GM10248 (cell line): ENCODE measurements around the gene NCLN.

Experiments used
- CTCF ChIA-PET: fragments of 300-600 bp; sonication (Branson Sonifier 250); formaldehyde crosslinking; extraction: SDS; loops from one replicate; lab custom pipeline; 2021; ENCODE audit warnings: antibody characterized with exemption; lab: Yijun Ruan, JAX
- POLR2A ChIA-PET: fragments of 350-650 bp; sonication (Branson Sonifier 250); formaldehyde crosslinking; extraction: SDS; loops from one replicate; lab custom pipeline; 2020; ENCODE audit warnings: antibody characterized with exemption; lab: Yijun Ruan, JAX
- DNase-seq: peaks from one replicate; pipeline ENCODE4 v3.0.0; 2012; ENCODE audit errors: extremely low spot score
- TF ChIP-seq, protein P1 (sequence below): IDR thresholded peaks from 2 replicates; pipeline ENCODE4 v1.5.1; 2012; ENCODE audit warnings: mild to moderate bottlenecking, low read depth; ENCODE audit errors: extremely low read depth, missing control alignments, control extremely low read depth

Gene NCLN

DNA sequence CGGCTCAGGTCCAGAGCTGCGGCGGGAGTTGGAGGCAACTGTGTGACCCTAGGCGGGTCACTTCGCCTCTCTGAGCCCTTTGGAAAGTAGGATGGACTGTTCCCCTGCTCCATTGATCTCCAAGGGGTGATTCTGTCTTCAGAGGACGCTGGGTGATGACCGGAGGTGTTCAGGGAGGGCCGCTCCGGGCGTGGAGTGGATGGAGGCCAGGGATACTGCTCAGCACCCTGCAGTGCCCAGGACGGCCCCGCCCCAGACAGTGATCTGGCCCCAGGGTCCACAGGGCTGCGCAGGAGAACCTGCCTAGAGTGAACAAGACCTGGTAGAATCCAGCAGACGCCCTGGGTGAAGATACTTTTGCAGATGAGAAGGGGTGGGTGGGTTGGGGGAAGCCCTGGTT, 7.0 kb downstream of the NCLN start:
- TF ChIP-seq, protein P1, sequence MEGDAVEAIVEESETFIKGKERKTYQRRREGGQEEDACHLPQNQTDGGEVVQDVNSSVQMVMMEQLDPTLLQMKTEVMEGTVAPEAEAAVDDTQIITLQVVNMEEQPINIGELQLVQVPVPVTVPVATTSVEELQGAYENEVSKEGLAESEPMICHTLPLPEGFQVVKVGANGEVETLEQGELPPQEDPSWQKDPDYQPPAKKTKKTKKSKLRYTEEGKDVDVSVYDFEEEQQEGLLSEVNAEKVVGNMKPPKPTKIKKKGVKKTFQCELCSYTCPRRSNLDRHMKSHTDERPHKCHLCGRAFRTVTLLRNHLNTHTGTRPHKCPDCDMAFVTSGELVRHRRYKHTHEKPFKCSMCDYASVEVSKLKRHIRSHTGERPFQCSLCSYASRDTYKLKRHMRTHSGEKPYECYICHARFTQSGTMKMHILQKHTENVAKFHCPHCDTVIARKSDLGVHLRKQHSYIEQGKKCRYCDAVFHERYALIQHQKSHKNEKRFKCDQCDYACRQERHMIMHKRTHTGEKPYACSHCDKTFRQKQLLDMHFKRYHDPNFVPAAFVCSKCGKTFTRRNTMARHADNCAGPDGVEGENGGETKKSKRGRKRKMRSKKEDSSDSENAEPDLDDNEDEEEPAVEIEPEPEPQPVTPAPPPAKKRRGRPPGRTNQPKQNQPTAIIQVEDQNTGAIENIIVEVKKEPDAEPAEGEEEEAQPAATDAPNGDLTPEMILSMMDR, result no peak
- DNase-seq, result no peak
- POLR2A ChIA-PET, result no interaction called here
- CTCF ChIA-PET, result no interaction called here

DNA sequence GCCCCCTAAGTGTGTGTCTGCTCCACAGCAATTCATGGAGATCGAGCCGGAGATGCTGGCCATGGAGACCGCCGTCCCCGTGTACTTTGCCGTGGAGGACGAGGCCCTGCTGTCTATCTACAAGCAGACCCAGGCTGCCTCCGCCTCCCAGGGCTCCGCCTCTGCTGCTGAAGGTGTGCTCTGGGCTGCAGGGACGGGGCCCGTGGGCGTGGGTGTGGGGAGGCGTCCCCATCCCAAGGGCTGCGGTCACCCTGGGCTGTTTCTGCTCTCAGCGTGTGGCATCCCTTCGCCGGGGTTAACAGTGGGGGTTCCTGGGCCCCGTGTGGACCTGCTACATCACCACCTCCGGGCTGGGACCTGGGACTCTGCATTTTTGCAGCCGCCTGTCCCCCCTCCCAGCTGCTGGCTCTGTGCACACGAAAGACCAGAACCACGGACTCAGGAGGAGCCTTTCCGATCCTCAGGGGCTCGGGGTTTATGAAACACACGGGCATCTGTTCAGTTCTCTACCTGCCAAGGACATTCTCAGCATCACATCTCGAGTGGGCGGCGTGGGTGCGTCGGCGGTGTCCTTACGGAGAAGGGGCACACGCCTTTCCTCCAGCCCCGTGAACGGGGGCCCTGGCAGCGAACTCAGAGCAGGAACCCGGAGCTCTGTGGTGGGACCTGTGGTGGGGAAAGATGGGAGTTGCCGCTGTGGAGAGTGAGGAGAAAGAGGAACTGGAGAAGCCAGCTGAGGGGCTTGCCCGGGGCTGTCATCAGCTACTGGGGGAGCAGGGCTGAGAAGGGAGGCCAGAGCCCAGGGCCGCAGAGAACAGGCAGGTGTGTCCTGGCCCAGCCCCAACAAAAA, 7.8 kb downstream of the NCLN start:
- TF ChIP-seq, protein P1, result no peak
- no peak for DNase-seq
- CTCF ChIA-PET, result interaction anchor here (1.0 kb wide), 1 partner anchor 243 kb away, joined by 3 read pairs; no protein-coding TSS in a partner anchor
- POLR2A ChIA-PET, result no interaction called here

DNA sequence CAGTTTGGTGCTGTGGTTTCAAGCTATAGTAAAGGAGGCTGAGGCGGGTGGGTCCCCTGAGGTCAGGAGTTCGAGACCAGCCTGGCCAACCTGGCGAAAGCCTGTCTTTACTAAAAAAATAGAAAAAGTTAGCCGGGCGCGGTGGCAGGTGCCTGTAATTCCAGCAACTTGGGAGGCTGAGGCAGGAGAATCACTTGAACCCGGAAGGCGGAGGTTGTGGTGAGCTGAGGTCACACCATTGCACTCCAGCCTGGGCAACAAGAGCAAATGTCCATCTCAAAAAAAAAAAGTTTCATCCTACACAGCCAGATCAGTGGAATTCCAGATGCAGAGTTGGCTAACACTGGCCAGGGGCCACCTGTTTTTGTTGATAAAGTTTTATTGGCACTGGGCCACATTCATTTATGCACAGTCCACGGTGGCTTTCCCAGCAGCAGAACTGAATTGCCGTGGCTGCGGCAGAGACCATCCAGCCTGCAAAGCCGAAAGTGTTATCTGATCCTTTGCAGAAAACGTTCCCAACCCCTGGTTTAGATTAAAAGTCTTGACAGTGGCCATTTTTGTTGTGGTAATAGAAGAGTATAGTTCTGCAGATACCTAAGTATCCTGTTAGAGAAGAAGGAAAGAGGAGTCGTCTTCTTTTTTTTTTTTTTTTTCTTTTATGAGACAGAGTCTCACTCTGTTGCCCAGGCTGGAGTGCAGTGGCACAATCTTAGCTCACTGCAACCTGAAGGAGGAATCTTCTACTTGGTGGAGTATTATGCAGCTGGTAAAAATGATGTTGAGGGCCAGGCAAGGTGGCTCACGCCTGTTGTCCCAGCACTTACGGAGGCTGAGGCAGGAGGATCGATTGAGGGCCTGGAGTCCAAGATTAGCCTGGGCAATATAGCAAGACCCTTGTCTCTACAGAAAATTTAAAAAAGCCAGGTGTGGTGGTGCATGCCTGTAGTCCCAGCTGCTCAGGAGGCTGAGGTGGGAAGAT, 8.7 kb downstream of the NCLN start:
- POLR2A ChIA-PET, result no interaction called here
- CTCF ChIA-PET, result interaction anchor here (1.0 kb wide), 2 partner anchors 9 to 244 kb away, joined by 3 read pairs; no protein-coding TSS in a partner anchor
- TF ChIP-seq, protein P1, result no peak
- DNase-seq, result no peak

DNA sequence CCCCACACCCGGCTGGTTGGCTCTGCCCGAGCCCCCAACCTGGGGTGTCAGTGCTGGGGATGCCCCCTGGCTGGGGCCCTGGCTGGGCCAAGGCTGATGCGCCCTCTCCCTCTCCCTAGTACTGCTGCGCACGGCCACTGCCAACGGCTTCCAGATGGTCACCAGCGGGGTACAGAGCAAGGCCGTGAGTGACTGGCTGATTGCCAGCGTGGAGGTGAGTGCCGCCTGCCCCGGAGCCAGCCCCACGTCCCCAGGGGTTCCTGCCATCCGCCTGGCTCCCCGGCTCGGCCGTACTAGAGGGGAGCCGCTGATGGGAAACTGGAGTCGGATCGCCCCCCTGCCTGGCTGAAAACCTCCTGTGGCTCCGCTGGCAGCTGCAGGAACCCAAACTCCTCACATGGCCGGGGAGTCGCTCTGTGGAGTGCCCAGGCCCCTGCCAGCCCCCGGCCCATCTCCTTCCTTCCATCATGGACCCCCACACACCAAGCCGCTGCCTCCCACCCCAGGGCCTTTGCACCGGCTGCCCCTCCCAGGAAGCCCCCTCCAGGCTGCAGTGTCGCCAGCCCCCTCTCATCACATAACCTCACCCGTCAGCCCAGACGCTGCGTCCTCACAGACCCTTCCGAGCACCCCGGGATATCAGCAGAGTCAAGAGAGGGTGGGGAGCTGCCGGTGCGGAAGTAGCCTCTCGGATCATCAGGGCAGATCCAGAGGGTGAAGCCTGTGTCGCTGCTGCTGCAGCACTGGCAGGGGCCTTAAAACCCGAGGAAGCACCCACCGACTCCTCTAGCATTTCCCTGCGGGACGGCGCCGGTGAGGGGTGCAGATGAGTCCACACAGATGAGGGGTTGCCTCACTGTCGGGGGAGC, 10.6 kb downstream of the NCLN start:
- DNase-seq, result no peak
- CTCF ChIA-PET, result no interaction called here
- TF ChIP-seq, protein P1, result no peak
- POLR2A ChIA-PET, result no interaction called here

DNA sequence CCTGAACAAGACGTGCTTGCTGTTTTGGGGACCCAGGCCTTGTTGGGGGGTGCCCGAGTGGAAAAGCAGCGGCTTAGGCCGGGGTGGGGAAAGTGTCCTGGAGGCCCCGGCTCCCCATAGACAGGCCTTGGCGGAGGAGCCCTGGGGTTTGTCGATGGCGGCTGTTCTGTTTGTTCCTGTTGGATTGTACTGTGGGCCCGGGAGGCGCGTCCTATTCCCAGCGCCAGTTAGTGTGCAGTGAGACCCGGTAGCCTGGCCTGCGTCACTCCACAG, 11.1 kb downstream of the NCLN start:
- DNase-seq, result no peak
- ChIA-PET POLR2A (no interaction called here), CTCF (no interaction called here)
- TF ChIP-seq, protein P1, result no peak

DNA sequence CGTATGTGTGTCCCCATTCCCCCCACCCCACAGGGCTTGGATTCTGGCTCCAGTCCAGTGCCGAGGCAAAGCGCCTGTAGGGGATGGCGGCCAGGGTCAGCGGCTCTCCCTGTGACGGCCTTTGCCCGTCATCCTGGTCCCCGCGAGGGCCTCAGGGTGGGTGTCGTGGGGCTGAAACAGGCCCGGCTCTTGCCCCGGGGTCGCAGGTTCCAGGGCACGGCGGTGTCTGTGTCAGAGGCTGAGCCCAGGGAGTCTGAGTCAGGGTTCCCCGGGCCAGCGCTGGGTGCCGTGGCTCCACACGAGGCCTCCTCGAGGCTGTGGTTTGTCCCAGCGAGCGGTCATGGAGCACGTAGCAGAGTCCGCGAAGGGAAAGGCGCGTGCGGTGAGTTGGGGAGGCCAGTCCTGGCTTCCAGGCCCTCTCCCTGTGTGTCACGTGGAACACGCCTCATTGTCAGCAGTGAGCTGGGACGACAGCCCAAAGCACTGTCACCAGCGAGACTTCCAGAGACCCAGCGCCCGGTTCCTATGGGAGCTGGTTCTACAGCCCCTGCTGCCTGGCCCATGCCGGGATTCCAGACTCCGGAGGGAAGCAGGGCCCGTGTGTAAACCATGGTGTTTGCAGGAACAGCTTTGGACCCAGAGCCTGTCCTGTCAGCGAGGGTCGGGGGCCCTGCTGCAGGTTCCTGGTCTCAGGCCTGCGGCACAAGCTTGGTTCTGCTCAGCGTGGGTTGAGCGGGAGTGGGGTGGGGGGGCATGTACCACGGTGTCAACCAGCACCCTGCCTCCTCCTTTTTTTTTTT, 13.4 kb downstream of the NCLN start:
- CTCF ChIA-PET, result no interaction called here
- POLR2A ChIA-PET, result no interaction called here
- TF ChIP-seq, protein P1, result no peak
- no peak for DNase-seq
